GM19324 (cell line): ENCODE results near the gene SASH3.

Experiments used
- ATAC-seq: cut with Tn5 transposase; IDR thresholded peaks from one replicate; pipeline ENCODE4 v1.9.1; 2021; ENCODE audit warnings: mild to moderate bottlenecking, moderate library complexity; ENCODE audit not compliant: unreplicated experiment, low FRiP score

SASH3 gene

DNA sequence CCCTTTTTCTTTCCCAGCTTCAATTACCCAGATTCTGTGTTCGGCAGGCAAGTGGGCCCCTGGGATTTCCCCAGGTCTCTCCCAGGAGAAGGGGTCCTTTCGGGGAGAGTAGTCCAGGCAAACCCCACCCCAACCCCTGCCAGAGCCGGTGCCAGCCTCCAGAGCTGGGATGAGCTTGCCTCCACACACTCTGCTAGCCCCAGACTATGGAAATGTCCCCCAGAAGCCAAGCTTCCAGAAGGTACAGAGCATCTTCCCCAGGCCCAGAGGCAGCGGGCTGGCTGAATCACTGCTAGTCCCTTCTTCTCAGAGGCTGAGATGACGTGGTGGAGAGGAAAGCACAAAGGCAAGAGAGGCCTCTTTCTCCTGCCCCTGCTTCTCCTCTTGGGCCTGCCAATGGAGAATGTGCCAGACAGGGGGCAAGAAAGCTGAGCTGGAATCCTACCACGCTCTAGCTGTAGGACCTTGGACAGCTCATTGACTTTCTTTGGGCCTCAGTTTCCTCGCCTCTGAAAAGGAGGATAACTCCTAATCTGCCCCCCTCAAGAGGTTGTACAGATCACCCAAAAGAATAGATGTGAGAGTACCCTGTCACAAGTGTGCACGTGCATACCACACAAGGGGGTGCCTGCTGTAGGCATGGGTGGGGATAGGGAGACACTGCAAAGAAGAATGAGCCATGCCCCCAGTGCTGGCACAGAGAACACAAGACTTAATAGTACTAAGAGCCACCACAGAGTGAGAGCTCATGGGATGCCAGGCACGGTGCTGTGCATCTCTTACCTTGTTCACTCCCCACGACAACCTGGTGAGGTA is 2.1 kb downstream of the SASH3 start:
- ATAC-seq = no peak

DNA sequence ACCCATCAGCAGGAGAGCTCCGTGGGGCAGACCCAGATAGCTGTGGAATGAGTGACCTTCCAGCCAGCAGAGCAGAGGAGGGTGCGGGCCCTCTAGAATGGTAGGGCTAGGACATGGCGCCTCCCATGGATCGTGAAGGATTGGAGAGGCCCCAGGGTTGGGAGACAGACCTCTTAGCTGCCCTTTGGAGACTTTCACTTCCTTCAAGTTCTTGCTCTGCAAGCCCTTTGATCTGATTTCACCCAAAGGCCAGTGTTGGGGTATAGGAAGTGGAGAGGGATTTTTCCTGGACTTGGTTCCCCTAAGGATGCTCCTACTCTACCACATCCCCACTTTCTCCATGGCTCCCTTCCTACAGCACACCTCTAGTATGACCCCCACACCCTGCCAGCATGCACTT is 3.0 kb downstream of the SASH3 start:
- ATAC-seq = no peak

DNA sequence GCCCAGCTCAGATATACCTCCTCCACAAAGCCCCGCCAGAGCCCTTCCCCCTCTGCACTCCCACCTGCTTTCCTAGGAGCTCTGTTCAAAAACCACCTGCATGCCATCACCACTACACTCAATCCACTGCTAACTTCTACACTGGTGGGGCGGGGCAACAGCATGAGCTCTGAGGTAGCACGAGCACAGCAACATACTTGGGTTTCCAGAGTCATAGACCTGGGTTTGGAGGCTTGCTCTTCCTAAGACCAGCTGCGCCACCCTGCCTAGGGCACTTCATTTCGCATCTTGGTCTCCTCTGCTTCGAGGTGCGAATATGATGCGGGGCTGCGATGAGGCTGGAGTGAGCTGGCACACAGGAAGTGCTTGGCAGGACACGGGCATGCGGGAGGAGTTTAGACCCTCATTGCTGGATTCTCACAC is 3.6 kb downstream of the SASH3 start:
- ATAC-seq = no peak

DNA sequence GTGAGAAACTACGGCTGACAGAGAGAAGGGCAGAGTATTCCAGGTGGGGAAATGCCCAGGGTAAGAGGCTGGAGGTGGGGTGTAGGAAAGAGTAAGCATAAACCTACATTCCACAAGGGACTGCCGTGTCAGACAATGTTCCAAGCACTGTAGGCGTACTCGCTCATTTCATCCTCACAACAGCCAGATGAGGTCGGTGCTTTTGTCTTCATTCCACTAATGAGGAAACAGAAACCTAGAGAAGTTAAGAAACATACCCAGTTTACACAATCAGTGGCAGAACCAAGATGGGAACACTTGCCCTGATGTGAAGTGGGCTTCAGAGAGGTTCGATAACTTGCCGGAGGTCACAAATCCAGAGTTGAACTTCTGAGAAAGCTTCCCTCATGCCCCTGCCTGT is 4.6 kb downstream of the SASH3 start:
- ATAC-seq = no peak

DNA sequence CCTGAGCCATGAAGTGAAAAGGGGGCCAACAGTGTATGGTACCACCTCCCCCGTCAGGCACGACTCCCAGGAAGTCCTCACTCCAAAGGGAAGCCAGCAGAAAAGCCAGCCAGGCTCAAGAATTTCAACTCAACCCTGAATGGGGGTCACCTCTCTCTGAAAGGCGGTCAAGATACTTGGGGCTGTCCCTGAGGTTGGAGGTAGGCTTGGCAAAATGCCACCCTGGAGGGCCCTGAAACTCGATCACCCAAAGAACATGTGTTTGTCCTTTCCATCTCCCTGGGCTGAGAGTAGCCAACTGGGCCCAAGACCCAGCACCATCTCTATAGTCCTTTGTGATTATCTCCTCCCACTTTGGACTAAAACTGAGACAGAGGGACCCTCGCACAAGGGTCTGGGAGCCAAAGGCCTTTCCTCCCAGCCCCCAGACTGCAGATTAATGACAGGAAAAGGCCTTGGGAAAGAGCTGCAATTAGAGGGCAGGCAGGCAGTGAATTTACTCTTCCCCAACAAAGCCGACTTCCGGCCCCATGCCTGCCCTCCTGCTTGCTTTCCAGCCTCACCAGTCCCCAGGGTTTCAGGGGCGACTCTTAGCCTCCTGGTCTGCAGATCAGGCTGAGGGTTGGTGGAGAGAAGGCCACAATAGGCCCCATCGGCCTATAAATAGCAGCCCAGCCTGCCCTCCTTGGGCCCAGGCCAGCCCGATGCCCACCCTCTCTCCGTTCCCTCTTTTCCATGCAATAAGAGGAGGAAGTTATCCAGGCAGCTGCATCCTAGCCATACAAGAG is 5.6 kb downstream of the SASH3 start:
- no peak for ATAC-seq

DNA sequence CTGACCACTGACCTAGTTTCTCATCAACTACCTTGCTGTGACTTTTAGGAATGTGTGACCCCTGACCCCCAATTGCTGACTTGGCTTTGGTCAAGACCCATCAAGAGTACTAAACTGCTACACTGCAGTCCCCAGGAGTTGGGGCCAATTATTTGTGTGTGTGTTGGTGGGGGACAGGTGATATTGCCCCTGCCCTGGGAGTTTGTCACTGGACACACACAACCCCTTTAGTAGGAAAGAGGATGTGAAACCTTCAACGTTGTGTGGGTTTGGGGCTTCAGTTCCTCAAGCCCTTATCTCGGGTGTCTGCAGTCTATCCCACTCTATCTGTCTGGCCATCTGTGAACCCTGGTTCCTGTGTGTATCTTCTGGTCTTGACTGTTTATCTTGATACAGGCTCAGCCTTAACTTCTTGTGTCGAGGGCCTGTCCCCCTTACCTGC is 6.5 kb downstream of the SASH3 start:
- ATAC-seq = peak; percentile 74

DNA sequence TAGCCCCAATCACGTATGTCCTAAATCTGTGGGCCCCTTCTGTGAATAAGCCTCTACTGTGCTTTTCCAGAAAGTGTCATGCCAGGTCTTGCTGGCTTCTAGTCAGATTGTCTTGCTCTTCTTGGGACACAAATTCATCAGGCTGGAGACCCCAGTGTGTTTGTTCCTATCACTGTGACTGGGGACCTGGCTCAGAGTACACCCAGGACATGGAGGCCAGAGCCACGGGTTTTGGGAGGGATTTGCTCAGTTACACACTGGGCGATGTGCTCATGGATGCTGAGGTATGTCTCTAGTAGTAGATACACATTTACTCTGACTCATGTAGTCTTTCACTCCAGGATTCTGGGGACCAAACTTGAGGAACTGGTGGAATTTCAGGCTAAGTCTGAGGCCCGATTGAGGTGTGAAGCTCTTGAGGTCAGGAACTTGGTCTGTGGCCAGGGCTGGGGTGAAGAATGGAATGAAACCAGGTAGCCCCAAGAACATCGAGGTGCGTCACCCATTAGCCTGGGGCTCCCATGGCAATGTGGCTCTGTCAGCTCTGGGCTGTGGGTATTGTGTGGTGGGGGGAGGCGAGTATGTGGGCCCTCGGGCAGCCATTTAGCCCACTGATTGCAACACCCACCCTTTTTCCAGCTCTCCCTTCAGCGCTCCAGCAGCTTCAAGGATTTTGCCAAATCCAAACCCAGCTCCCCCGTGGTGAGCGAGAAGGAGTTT is 7.7 kb downstream of the SASH3 start:
- ATAC-seq = no peak

DNA sequence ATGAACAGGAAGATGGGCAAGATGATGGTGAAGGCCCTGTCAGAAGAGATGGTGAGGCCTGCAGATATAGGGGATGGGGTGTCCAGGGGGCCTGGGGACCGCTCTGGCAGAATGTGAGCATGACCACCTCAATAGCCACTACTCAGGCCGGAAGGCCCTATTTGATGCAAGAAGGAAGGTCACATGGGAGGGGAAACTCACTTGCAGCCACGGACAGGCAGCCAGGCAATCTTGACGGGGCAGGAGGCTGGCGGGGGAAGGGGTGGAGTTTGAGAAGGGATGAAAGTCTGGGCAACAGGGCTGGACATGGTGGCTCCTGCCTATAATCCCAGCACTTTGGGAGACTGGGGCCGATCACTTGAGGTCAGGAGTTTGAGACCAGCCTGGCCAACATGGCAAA is 8.8 kb downstream of the SASH3 start:
- no peak for ATAC-seq

DNA sequence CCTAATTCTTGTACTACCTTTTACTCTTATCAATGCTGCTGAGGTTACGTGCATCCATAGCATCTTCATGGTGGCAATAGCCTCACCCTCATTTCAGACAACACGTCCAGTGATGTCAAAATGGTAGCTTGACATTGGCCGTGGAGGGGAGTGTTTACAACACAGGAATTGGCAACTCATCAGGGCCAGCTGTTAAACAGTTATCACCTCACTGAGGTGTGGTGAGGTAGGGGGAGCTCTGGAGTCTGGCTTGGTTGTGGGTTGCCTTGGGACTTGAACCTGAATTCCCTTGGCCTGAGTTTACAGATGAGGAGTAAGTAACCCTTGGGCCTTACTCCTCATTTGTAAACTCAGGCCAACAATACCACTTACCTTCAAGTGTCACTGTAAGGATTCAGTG is 10.4 kb downstream of the SASH3 start:
- no peak for ATAC-seq

DNA sequence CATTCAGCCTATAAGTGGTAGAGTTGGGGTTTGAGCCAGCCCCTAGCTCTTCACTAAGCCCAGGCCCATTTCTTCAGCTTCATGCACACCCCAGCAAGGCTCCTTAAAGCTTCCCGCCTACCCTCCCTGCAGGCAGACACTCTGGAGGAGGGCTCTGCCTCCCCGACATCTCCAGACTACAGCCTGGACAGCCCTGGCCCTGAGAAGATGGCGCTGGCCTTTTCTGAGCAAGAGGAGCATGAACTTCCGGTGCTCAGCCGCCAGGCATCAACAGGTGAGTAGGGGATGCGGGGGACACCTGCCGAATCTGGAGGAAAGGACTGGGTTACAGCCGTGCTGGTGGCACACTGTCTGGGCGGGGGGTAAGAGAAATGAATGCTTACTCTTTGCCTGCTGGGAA is 11.1 kb downstream of the SASH3 start:
- ATAC-seq = no peak

DNA sequence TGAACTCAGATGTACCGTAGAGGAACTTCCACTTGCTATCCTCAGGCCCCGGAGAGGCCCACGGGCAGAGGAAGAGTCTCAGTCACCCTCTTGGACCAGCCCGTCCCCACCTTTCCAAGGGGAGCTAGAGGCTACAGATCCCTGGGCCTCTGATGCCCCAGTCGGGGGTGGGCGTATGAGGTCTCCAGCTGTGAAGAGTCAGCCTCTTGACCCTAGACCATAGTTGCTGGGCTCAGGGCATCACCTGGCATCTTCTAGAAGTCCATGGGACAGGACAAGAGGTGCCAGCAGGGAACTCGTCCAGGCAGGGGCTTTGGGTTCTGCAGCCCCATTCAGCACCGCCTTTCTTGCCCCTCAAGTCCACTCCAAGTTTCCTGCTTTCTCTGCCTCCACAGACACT is 11.6 kb downstream of the SASH3 start:
- no peak for ATAC-seq

DNA sequence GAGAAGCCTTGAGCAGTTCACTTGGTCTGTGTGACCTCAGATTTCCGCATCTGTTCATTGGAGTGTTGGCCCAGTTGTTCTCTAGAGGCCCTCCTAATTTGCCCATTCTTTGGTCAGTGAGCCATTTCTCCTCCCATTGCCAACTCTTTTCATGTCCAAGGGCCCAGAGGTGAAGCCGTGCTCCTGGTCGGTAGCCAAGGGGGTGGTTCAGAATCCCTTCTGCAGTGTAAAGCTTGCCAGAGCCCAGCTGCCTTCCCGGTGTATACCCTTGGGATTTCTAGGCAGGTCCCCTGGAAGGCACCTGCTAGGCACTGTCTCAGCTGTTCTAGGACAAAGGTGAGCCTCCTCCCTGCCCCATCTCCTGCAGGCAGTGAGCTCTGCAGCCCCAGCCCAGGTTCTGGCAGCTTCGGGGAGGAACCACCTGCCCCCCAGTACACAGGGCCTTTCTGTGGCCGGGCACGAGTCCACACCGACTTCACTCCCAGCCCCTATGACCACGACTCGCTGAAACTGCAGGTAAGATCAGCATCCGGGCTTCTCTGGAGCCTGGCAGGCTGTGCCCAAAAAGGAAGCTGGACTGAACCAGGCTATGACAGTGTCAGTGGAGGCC is 12.3 kb downstream of the SASH3 start:
- ATAC-seq = no peak

DNA sequence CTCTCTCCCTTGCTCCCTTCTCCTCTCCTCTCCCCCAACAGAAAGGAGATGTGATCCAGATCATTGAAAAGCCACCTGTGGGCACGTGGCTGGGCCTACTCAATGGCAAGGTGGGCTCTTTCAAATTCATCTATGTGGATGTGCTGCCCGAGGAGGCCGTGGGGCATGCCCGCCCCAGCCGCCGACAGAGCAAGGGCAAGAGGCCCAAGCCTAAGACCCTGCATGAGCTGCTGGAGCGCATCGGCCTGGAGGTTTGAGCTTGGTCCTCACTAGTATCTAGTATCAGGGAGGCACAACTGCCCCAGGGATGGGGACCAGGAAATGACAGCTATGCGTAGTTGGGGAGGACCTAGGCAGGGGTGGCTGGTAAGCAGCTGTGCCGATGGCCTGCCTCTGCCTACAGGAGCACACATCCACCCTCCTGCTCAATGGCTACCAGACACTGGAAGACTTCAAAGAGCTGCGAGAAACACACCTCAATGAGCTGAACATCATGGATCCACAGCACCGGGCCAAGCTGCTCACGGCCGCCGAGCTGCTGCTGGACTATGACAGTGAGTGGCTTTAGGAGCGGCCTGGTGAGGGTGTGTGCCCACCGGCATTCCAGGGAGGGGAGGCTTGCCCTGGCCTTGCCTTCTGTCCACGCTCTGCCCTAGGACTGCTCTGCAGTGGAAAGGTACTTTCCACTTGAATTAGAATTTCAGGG is 13.0 kb downstream of the SASH3 start:
- ATAC-seq = no peak

DNA sequence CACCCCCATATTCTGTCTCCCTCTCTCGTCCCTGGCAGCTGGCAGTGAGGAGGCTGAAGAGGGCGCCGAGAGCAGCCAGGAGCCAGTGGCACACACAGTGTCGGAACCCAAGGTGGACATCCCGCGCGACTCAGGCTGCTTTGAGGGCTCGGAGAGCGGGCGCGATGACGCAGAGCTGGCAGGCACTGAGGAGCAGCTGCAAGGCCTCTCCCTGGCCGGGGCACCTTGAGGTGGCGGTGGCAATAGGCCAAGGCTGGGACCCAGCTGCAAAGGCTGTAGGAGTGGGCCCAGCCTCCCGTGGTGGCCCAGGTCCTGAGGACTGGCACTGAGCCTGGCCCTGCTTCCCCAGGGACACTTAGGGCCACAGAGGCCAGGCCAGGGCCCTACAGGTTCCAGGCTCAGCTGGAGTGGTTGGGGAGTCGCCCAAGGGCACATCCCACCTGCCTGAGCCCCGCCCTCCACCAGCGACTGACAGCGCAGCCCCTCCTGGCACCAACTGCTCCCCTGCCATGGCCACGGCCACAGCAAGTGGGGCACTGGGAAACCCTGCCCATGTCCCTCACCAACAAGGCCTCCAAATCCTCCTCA is 13.9 kb downstream of the SASH3 start:
- ATAC-seq = no peak

DNA sequence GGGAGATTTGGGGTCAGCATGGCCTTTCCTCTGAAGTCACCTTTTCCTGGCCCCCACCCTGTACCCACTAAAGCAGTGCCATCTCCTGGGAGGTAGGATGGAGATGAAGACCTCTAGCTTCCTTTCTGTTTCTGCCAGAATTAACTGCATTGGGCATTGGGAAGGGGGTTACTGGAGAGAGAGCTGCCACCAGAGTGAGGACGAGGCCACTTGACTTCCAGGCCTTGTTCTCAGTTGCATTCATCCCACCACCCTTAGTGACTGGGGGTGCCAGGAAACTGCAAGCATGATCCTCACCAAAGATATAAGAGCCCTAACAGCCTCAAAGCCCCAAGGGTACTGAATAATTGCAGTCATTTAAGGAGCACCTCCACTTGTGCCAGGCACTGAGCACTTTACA is 15.8 kb downstream of the SASH3 start:
- ATAC-seq = no peak

DNA sequence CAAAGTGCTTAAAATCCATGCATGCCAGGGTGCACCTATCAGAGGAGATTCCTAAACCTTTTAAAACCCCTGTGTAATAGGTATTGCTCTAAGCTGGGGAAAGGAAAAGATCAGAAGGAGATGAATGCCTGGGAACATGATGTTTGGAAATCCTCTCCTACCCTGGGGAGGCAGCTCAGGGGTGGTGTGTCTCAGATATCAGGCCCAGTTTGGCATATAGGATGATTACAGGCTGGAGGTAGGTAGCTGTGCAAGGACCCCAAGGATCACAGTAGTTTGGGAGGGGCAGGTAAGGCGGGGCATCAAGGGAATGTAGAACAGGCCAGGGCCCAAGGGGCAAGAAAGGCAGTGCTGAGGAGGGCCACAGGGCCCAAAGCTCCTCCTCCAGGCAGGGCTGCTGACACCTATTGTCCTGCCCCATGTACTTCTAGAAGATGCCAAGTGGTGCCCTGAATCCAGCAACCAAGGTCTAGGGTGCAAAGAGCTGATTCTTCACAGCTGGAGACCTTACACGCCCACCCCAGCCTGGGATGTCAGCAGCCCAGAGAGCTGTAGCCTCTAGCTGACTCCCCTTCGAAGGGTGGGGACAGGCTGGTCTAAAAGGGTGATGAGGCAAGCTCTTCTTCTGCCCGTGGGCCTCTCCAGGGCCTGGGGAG is 17.6 kb downstream of the SASH3 start:
- no peak for ATAC-seq

DNA sequence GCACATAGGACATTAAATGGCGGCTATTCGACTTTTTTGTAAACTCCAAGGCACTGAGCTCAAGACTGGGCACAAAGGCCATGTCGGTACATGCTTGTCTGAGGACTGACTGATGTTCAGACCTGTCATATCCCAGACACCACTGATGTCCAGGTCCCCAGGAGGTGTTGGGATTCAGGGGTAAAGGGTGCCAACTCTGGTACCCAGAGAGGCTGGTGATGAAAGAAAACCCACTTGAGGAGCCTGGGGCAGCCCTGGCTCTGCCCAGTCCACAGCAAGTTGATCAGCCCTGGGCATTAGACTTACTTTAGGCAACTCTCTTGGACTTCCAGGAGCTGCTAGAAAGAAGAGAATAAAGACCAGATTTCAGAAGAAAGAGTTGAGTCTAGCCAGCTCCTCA is 18.7 kb downstream of the SASH3 start:
- ATAC-seq = no peak

DNA sequence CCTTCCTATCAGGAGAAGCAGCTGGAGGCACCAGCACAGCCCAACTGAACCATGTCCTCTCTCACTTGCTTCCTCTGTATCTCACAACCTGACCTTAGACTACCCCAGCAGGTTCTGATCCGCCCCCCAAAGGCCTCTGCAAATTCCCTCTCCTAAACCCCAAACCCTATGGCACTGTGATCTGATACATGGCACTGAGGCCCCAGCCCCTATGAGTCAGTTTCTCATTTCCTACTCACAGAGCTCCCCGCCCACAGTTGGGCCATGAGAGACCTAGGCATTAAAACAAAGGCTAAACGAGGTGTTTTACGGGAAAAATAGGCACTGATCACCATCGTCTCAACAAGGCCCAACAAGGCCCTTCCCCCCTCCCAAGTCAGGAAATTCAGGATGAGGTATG is 19.1 kb downstream of the SASH3 start:
- no peak for ATAC-seq

DNA sequence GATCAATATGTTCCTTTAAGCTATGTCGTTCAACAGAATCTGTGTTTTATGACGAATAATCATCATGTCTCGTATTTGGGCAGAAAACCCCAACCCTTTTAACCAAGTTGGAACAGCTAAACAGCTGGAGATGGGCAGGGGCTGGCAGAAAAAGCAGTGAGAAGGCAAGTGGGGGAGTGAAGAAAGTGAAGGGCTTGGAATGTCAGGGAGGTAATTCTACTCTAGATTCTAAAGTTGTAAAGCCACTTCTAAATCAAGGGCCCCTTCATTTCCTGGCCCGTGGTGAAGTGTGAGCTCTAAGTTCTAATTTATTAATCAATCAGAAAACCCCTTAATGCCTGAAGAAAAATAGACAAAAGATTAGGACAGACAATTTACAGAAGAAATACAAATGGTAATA is 20.4 kb downstream of the SASH3 start:
- ATAC-seq = no peak
